GM12878 (cell line): ENCODE measurements around the gene COL23A1. TPM values are rescaled to one million over a fixed set of nuclear protein-coding genes. Genes with fewer than 3 reads are reported as not detected.

Experiments used
- ATAC-seq: fragments of 200-7000 bp; cut with Tn5 transposase; 3 replicates; pipeline ENCODE4 v1.9.1; 2020; ENCODE audit warnings: mild to moderate bottlenecking, moderate library complexity
- BruUV-seq: library from RNA; stranded (reverse); fragments of 400-500 nt; replicated peaks from 2 replicates; lab custom pipeline; 2021; lab: Mats Ljungman, UMichigan
- CTCF ChIA-PET: fragments of 300-600 bp; sonication (Branson Sonifier 250); formaldehyde crosslinking; extraction: SDS; loops from one replicate; lab custom pipeline; 2021; ENCODE audit warnings: inconsistent platforms; lab: Yijun Ruan, JAX
- POLR2A ChIA-PET: fragments of 350-600 bp; formaldehyde crosslinking; extraction: SDS; loops from one replicate; lab custom pipeline; 2021; ENCODE audit warnings: inconsistent platforms; lab: Charles Lee
- RAD21 ChIA-PET: fragments of 300-600 bp; sonication (Branson Sonifier 250); formaldehyde crosslinking; loops from one replicate; lab custom pipeline; 2023; ENCODE audit warnings: antibody characterized with exemption; ENCODE audit not compliant: unreplicated experiment; lab: Charles Lee
- SMC1A ChIA-PET: fragments of 300-600 bp; sonication (Branson Sonifier 250); formaldehyde crosslinking; loops from one replicate; lab custom pipeline; 2023; ENCODE audit not compliant: unreplicated experiment, uncharacterized antibody; lab: Charles Lee
- DNase-seq: peaks from one replicate; pipeline ENCODE4 v3.0.0-alpha.2; 2011; ENCODE audit warnings: low read depth, low spot score
- FAIRE-seq: peaks from 3 replicates; lab custom pipeline; 2011; peaks lifted over from hg19 to GRCh38; lab: Jason Lieb, UNC
- H2AFZ ChIP-seq: 2 replicates; pipeline ENCODE4 v1.6.0; 2011; ENCODE audit warnings: low read depth, low read length, control low read depth; ENCODE audit not compliant: control insufficient read depth
- H3K27ac ChIP-seq: 2 replicates; pipeline ENCODE4 v1.5.1; 2011; ENCODE audit warnings: control low read depth; ENCODE audit not compliant: control insufficient read depth, insufficient read depth
- H3K27me3 ChIP-seq, 2 experiments: replicated peaks in 1 of 2; 2 replicates each; pipeline versions ENCODE4 v1.6.0 to v1.6.1; 2011; ENCODE audit warnings: low read length in 1 of 2; ENCODE audit not compliant: control insufficient read depth in 2 of 2, insufficient read depth in 2 of 2
- H3K36me3 ChIP-seq, 2 experiments: 2 replicates each; pipeline ENCODE4 v1.5.1; 2011; ENCODE audit warnings: low read length in 1 of 2; ENCODE audit not compliant: control insufficient read depth in 2 of 2, insufficient read depth in 2 of 2
- H3K4me1 ChIP-seq: 2 replicates; pipeline ENCODE4 v1.6.1; 2011; ENCODE audit warnings: mild to moderate bottlenecking, low read length, moderate library complexity, mixed read lengths; ENCODE audit not compliant: control insufficient read depth, insufficient read depth
- H3K4me2 ChIP-seq: 2 replicates; pipeline ENCODE4 v1.6.0; 2011; ENCODE audit warnings: control low read depth; ENCODE audit not compliant: control insufficient read depth, insufficient read depth
- H3K4me3 ChIP-seq: fragments of 200-600 bp; sonication (generic); 2 replicates; pipeline ENCODE4 v1.5.1; 2016
- H3K79me2 ChIP-seq: 2 replicates; pipeline ENCODE4 v1.6.0; 2011; ENCODE audit warnings: low read length; ENCODE audit not compliant: control insufficient read depth, insufficient read depth
- H3K9ac ChIP-seq: 2 replicates; pipeline ENCODE4 v1.8.0; 2011; ENCODE audit warnings: low read length, control low read depth, mixed read lengths; ENCODE audit not compliant: control insufficient read depth, insufficient read depth
- H3K9me3 ChIP-seq: replicated peaks from 3 replicates; pipeline ENCODE4 v1.5.1; 2011; ENCODE audit warnings: mild to moderate bottlenecking, low read length; ENCODE audit not compliant: control insufficient read depth, insufficient read depth
- H4K20me1 ChIP-seq: 2 replicates; pipeline ENCODE4 v1.6.0; 2011; ENCODE audit not compliant: control insufficient read depth, insufficient read depth
- ATF3 ChIP-seq: IDR thresholded peaks from 2 replicates; pipeline ENCODE4 v1.6.1; 2011; ENCODE audit warnings: low read depth, mild to moderate bottlenecking, low read length, moderate library complexity, borderline replicate concordance; ENCODE audit errors: extremely low read depth
- CBX5 ChIP-seq: sonication (generic); IDR thresholded peaks from 2 replicates; pipeline ENCODE4 v1.6.1; 2016; ENCODE audit warnings: low read depth, moderate library complexity, mild to moderate bottlenecking, inconsistent platforms
- EED ChIP-seq: sonication (generic); IDR thresholded peaks from 2 replicates; pipeline ENCODE4 v1.6.1; 2016; ENCODE audit warnings: antibody characterized with exemption, low read depth
- EGR1 ChIP-seq, 2 experiments: IDR thresholded peaks; 1 replicate in 1 of 2; 2 replicates in 1 of 2; pipeline ENCODE4 v1.6.1; 2011 to 2012; ENCODE audit warnings: low read depth in 2 of 2, low read length in 2 of 2, borderline replicate concordance in 1 of 2, mild to moderate bottlenecking in 1 of 2, moderate library complexity in 1 of 2
- ELK1 ChIP-seq: IDR thresholded peaks from 2 replicates; pipeline ENCODE4 v1.6.1; 2012; ENCODE audit warnings: low read depth, low read length, improper control_type of control experiment
- FOS ChIP-seq: IDR thresholded peaks from 3 replicates; pipeline ENCODE4 v1.6.1; 2011; ENCODE audit warnings: borderline replicate concordance; ENCODE audit not compliant: insufficient read length; ENCODE audit errors: extremely low read depth
- JUND ChIP-seq: IDR thresholded peaks from 2 replicates; pipeline ENCODE4 v1.6.1; 2012; ENCODE audit warnings: low read depth, mild to moderate bottlenecking, low read length, improper control_type of control experiment, moderate library complexity
- KAT2A ChIP-seq: conservative IDR thresholded peaks from 2 replicates; pipeline ENCODE4 v1.6.1; 2011; ENCODE audit warnings: low read depth, low read length; ENCODE audit not compliant: control insufficient read depth
- MAX ChIP-seq: IDR thresholded peaks from 2 replicates; pipeline ENCODE4 v1.6.1; 2012; ENCODE audit warnings: low read depth, low read length, improper control_type of control experiment
- NR2C1 ChIP-seq: fragments of 450-650 bp; IDR thresholded peaks from 2 replicates; pipeline ENCODE4 v1.6.1; 2017; ENCODE audit warnings: antibody characterized with exemption, mild to moderate bottlenecking, moderate library complexity
- NRF1 ChIP-seq: conservative IDR thresholded peaks from 2 replicates; pipeline ENCODE4 v1.6.1; 2011; ENCODE audit warnings: mild to moderate bottlenecking, low read depth, low read length, improper control_type of control experiment
- RAD51 ChIP-seq: fragments of 450-650 bp; IDR thresholded peaks from 2 replicates; pipeline ENCODE4 v1.6.1; 2016; ENCODE audit warnings: moderate library complexity, mild to moderate bottlenecking, inconsistent platforms
- ZZZ3 ChIP-seq: IDR thresholded peaks from 2 replicates; pipeline ENCODE4 v1.6.1; 2011; ENCODE audit warnings: low read depth; ENCODE audit not compliant: control insufficient read depth, insufficient read length
- WGBS: methylation state at CpG from one replicate; pipeline ENCODE4 v1.1.6; 2016; ENCODE audit warnings: low lambda C conversion rate; ENCODE audit not compliant: insufficient replicate concordance, insufficient coverage; ENCODE audit errors: missing lambda C conversion rate; 5-methylcytosine and 5-hydroxymethylcytosine counted together
- in situ Hi-C: fragments of 300-500 bp; cut with MboI; formaldehyde crosslinking; loops from 9 replicates; pipeline ENCODE4 v1.14.3; 2018; ENCODE audit warnings: mixed read lengths
- intact Hi-C: fragments of 100-400 bp; cut with micrococcal nuclease; formaldehyde crosslinking; loops from one replicate; pipeline ENCODE4 v1.14.2; 2022; ENCODE audit not compliant: unreplicated experiment
- polyA plus RNA-seq, 11 experiments: library from polyadenylated mRNA; depleted of rRNA in 4 of 11; unstranded in 6 of 11; stranded (reverse) in 5 of 11; fragments of >200 nt; fragmentation: Nextera tagmentation in 4 of 11; fragmentation: Illumina TruSeq in 1 of 11; extraction: Ambion mirVana in 4 of 11; extraction: Trizol in 1 of 11; gene quantifications; 1 replicate in 1 of 11; 2 replicates in 10 of 11; pipeline versions ENCODE4 v1.2.1 to v1.2.3, GENCODE V29; 2011 to 2016; ENCODE audit warnings: inconsistent platforms in 2 of 11, missing spikeins in 2 of 11, low read depth in 1 of 11
- total RNA-seq, 4 experiments: library from RNA; depleted of rRNA in 3 of 4; stranded (reverse); fragments of >200 nt in 3 of 4; fragmentation: Illumina TruSeq in 1 of 4; extraction: Trizol in 1 of 4; gene quantifications; 2 replicates each; pipeline versions ENCODE4 v1.2.1 to v1.2.3, GENCODE V29; 2013 to 2021

The COL23A1 gene
- total and polyA plus RNA-seq, 10 of the 15 experiments (the other 5 are each of a cell fraction or from before 2014, with no cell fraction given): 0.03 to 0.83 (median 0.09) TPM; not detected in 5

GRCh38 chr5:178365501-178366440, 224.4 kb downstream of the COL23A1 start:
- no peaks in the 10 kb centered on the region for H3K36me3 ChIP-seq
- DNase-seq: no peak
- no peak for FAIRE-seq
- no peaks in the 10 kb centered on the region; the same call in 2 of the 3 replicates for H3K9me3 ChIP-seq
- H3K79me2 ChIP-seq: no peaks in the 10 kb centered on the region
- ChIA-PET RAD21 (no interaction called here), POLR2A (no interaction called here), SMC1A (no interaction called here), CTCF (no interaction called here)
- intact Hi-C loops (no loop called here), in situ Hi-C loops (no loop called here)
- WGBS: 28% methylated on average over 27 of the region's 27 CpGs
- no peak overlapping the region for H3K27ac ChIP-seq
- no peaks in the 10 kb centered on the region for H3K27me3 ChIP-seq
- H2AFZ ChIP-seq: no peak overlapping the region
- H3K4me2 ChIP-seq: no peak overlapping the region
- H4K20me1 ChIP-seq: no peaks in the 10 kb centered on the region
- H3K9ac ChIP-seq: no peak overlapping the region
- no peaks in the 10 kb centered on the region for H3K4me1 ChIP-seq
- TF ChIP-seq ZZZ3: no peak
- TF ChIP-seq EGR1 (IDR thresholded peaks at IDR 0.05; ENCODE audit: borderline replicate concordance in 1 of 2, low read depth in 2 of 2, low read length in 2 of 2): no peak
- TF ChIP-seq NRF1: no peak
- TF ChIP-seq CBX5: no peak
- no peak for TF ChIP-seq ELK1
- no peak for TF ChIP-seq NR2C1
- no peak for TF ChIP-seq ATF3
- no peak for TF ChIP-seq JUND
- no peak for TF ChIP-seq MAX
- no peak for TF ChIP-seq KAT2A
- no peak for TF ChIP-seq RAD51
- no peak for TF ChIP-seq FOS
- TF ChIP-seq EED: no peak
- ATAC-seq: no peak
- BruUV-seq: no TSS peak
- no peak overlapping the region for H3K4me3 ChIP-seq
